C4-2B (cell line): ENCODE measurements around the gene GADL1.

ENCODE experiments used
- ZFX ChIP-seq: fragments of 450-650 bp; IDR thresholded peaks from 2 replicates; pipeline ENCODE4 v1.6.1; 2017
- TF ChIP-seq, protein P1 (sequence below): fragments of 450-650 bp; conservative IDR thresholded peaks from 2 replicates; pipeline ENCODE4 v1.5.1; 2017; ENCODE audit warnings: mild to moderate bottlenecking

DNA sequence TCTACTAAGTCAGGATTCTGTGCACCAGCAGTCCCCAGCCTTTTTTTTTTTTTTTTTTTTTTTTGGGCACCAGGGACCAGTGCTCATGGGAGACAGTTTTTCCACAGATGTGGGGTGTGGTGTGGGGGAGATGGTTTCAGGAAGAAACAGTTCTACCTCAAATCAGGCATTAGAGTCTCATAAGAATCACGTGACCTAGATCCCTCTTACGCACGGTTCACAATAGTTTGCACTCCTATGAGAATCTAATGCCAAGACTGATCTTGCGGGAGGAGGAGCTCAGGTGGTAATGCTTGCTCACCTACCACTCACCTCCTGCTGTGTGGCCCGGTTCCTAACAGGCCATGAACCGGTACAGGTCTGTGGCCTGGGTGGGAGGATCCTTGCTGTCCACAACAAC, 88.8 kb downstream of the GADL1 start:
- TF ChIP-seq, protein P1, sequence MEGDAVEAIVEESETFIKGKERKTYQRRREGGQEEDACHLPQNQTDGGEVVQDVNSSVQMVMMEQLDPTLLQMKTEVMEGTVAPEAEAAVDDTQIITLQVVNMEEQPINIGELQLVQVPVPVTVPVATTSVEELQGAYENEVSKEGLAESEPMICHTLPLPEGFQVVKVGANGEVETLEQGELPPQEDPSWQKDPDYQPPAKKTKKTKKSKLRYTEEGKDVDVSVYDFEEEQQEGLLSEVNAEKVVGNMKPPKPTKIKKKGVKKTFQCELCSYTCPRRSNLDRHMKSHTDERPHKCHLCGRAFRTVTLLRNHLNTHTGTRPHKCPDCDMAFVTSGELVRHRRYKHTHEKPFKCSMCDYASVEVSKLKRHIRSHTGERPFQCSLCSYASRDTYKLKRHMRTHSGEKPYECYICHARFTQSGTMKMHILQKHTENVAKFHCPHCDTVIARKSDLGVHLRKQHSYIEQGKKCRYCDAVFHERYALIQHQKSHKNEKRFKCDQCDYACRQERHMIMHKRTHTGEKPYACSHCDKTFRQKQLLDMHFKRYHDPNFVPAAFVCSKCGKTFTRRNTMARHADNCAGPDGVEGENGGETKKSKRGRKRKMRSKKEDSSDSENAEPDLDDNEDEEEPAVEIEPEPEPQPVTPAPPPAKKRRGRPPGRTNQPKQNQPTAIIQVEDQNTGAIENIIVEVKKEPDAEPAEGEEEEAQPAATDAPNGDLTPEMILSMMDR, result no peak
- TF ChIP-seq ZFX, result no peak
